CD14-positive monocyte (primary cell): ENCODE data around the gene ZNF598. TPM values are rescaled to one million over a fixed set of nuclear protein-coding genes. Genes with fewer than 3 reads are reported as not detected.

Experiments used
- DNase-seq, 3 donors: peaks; one replicate each; pipeline ENCODE4 v3.0.0-alpha.2; 2011 to 2022
- H2AFZ ChIP-seq: 2 replicates; pipeline ENCODE4 v1.6.0; 2012; ENCODE audit warnings: mild to moderate bottlenecking, low read depth, low read length, inconsistent platforms; ENCODE audit not compliant: insufficient read depth, poor library complexity, severe bottlenecking
- H3K27ac ChIP-seq, 2 donors: 1 replicate in 1 of 2; 2 replicates in 1 of 2; pipeline ENCODE4 v1.5.1; 2012 to 2013; ENCODE audit warnings: low read length in 2 of 2, control low read depth in 1 of 2, inconsistent platforms in 1 of 2, low read depth in 1 of 2, mild to moderate bottlenecking in 1 of 2
- H3K27me3 ChIP-seq, 2 donors: one replicate each; pipeline versions ENCODE4 v1.6.0 to v1.6.1; 2011 to 2013; ENCODE audit warnings: low read length in 2 of 2; ENCODE audit not compliant: control insufficient read depth in 2 of 2, insufficient read depth in 2 of 2
- H3K36me3 ChIP-seq, 2 donors: replicated peaks in 1 of 2; 1 replicate in 1 of 2; 2 replicates in 1 of 2; pipeline versions ENCODE4 v1.5.1 to v1.6.1; 2012 to 2013; ENCODE audit warnings: low read length in 2 of 2, control low read depth in 1 of 2, inconsistent platforms in 1 of 2, mild to moderate bottlenecking in 1 of 2; ENCODE audit not compliant: insufficient read depth in 2 of 2, control insufficient read depth in 1 of 2
- H3K4me1 ChIP-seq, 2 donors: 1 replicate in 1 of 2; 2 replicates in 1 of 2; pipeline versions ENCODE4 v1.5.1 to v1.6.1; 2012 to 2013; ENCODE audit warnings: low read length in 2 of 2, control low read depth in 1 of 2, inconsistent platforms in 1 of 2, mild to moderate bottlenecking in 1 of 2, moderate library complexity in 1 of 2; ENCODE audit not compliant: insufficient read depth in 2 of 2, control insufficient read depth in 1 of 2
- H3K4me2 ChIP-seq: replicated peaks from 2 replicates; pipeline ENCODE3; 2012; ENCODE audit warnings: low read length, moderate library complexity, mild to moderate bottlenecking; ENCODE audit not compliant: poor library complexity, severe bottlenecking; ENCODE audit errors: extremely low read depth
- H3K4me3 ChIP-seq, 3 experiments: fragments of 200-600 bp in 1 of 3; sonication (generic) in 1 of 3; replicated peaks in 1 of 3; 1 replicate in 2 of 3; 2 replicates in 1 of 3; pipeline ENCODE4 v1.5.1; 2011 to 2013; ENCODE audit warnings: low read length in 3 of 3, mild to moderate bottlenecking in 3 of 3, control low read depth in 2 of 3, low read depth in 2 of 3, inconsistent platforms in 1 of 3, moderate library complexity in 1 of 3
- H3K79me2 ChIP-seq: 2 replicates; pipeline ENCODE4 v1.6.0; 2012; ENCODE audit warnings: mild to moderate bottlenecking, control low read depth, inconsistent platforms, low read length, moderate library complexity; ENCODE audit not compliant: insufficient read depth
- H3K9ac ChIP-seq: 2 replicates; pipeline ENCODE4 v1.6.0; 2017; ENCODE audit warnings: low read length, mild to moderate bottlenecking; ENCODE audit not compliant: insufficient read depth, poor library complexity, severe bottlenecking
- H3K9me3 ChIP-seq, 2 donors: replicated peaks in 1 of 2; 1 replicate in 1 of 2; 2 replicates in 1 of 2; pipeline versions ENCODE4 v1.5.1 to v1.6.1; 2012 to 2013; ENCODE audit warnings: low read length in 2 of 2, control low read depth in 1 of 2; ENCODE audit not compliant: control insufficient read depth in 1 of 2, insufficient read depth in 1 of 2
- H4K20me1 ChIP-seq: 2 replicates; pipeline ENCODE4 v1.6.0; 2012; ENCODE audit warnings: mild to moderate bottlenecking, low read length, control low read depth, moderate library complexity; ENCODE audit not compliant: insufficient read depth
- H3K27ac Mint-ChIP-seq, 7 donors: one replicate each; pipeline ENCODE4 v1.8.0; 2020; ENCODE audit warnings: mild to moderate bottlenecking in 7 of 7, mixed read lengths in 7 of 7, moderate library complexity in 6 of 7, inconsistent platforms in 2 of 7
- H3K27me3 Mint-ChIP-seq, 3 donors: one replicate each; pipeline ENCODE4 v1.8.0; 2021 to 2022; ENCODE audit warnings: low read depth in 3 of 3, mild to moderate bottlenecking in 3 of 3, mixed read lengths in 3 of 3, moderate library complexity in 3 of 3, inconsistent platforms in 1 of 3
- H3K36me3 Mint-ChIP-seq, 2 donors: one replicate each; pipeline ENCODE4 v1.8.0; 2020; ENCODE audit warnings: mixed read lengths in 2 of 2, inconsistent platforms in 1 of 2, mild to moderate bottlenecking in 1 of 2
- H3K4me1 Mint-ChIP-seq: one replicate; pipeline ENCODE4 v1.8.0; 2020; ENCODE audit warnings: mild to moderate bottlenecking, mixed read lengths
- H3K4me3 Mint-ChIP-seq, 2 donors: one replicate each; pipeline ENCODE4 v1.8.0; 2020; ENCODE audit warnings: mild to moderate bottlenecking in 2 of 2, mixed read lengths in 2 of 2, moderate library complexity in 1 of 2
- H3K9me3 Mint-ChIP-seq, 7 donors: one replicate each; pipeline ENCODE4 v1.8.0; 2020 to 2022; ENCODE audit warnings: mixed read lengths in 7 of 7, mild to moderate bottlenecking in 6 of 7, moderate library complexity in 6 of 7, inconsistent platforms in 2 of 7
- CTCF ChIP-seq: fragments of 200-600 bp; IDR thresholded peaks from one replicate; pipeline ENCODE4 v1.8.0; 2022; ENCODE audit warnings: antibody characterized with exemption, mild to moderate bottlenecking
- WGBS: methylation state at CpG from one replicate; pipeline ENCODE4 v1.1.5; 2013; ENCODE audit warnings: missing lambda C conversion rate; ENCODE audit not compliant: insufficient coverage; 5-methylcytosine and 5-hydroxymethylcytosine counted together
- intact Hi-C, 2 donors: fragments of 100-400 bp; cut with micrococcal nuclease; formaldehyde crosslinking; loops; one replicate each; pipeline versions ENCODE4 v1.15.0 to v1.15.1; 2023
- polyA plus RNA-seq, 3 donors: library from polyadenylated mRNA; depleted of rRNA in 1 of 3; unstranded in 2 of 3; stranded (reverse) in 1 of 3; fragments of 300-500 nt in 2 of 3; fragments of >200 nt in 1 of 3; fragmentation: Illumina TruSeq in 2 of 3; gene quantifications; 1 replicate in 2 of 3; 2 replicates in 1 of 3; pipeline ENCODE4 v1.2.3, GENCODE V29; 2012 to 2021

Gene ZNF598
- polyA plus RNA-seq, 3 donors, result 1.4 to 42.1 (median 1.5) TPM

- Mint-ChIP-seq H3K27ac (no peak overlapping the region), H3K9me3 (peaks cover 0 to 7% (median 2%) of the 10 kb centered on the region in 7 donors), H3K36me3 (peaks cover 3% of the 10 kb centered on the region in 2 donors), H3K4me1 (peaks cover 17% of the 10 kb centered on the region), H3K27me3 (peaks cover 30 to 67% (median 45%) of the 10 kb centered on the region in 3 donors), H3K4me3 (no peak overlapping the region)
- Histone ChIP-seq H3K4me1 (peaks cover 20 to 27% of the 10 kb centered on the region in 2 donors), H3K79me2 (no peaks in the 10 kb centered on the region), H3K27ac (no peak overlapping the region), H3K36me3 (no peaks in the 10 kb centered on the region), H3K27me3 (peaks cover 11 to 42% of the 10 kb centered on the region in 2 donors), H3K9me3 (peaks cover 0 to 9% of the 10 kb centered on the region in 2 donors), H3K4me3 (no peak overlapping the region), H2AFZ (no peak overlapping the region), H3K4me2 (no peak overlapping the region), H4K20me1 (no peaks in the 10 kb centered on the region), H3K9ac (no peak overlapping the region)
- intact Hi-C loops, result loop anchor here in 1 of 2 donors (5.0 kb wide), 1 partner anchor 118 kb away; the partner anchor contains the start of gene RAB26
- DNase-seq, result no peak
- WGBS, result 97% methylated on average over 22 of the region's 22 CpGs
- TF ChIP-seq CTCF, result no peak
These were observed 19.7 kb upstream of the ZNF598 start for GRCh38 chr16:2029350-2029749.

- intact Hi-C loops, result loop anchor here in 1 of 2 donors (5.0 kb wide), 1 partner anchor 119 kb away; the partner anchor contains the start of gene RAB26
- Histone ChIP-seq H3K36me3 (no peaks in the 10 kb centered on the region), H3K27ac (no peak overlapping the region), H3K27me3 (peaks cover 11 to 42% of the 10 kb centered on the region in 2 donors), H4K20me1 (no peaks in the 10 kb centered on the region), H3K4me2 (no peak overlapping the region), H3K9me3 (peaks cover 0 to 9% of the 10 kb centered on the region in 2 donors), H2AFZ (no peak overlapping the region), H3K4me1 (peaks cover 17 to 27% of the 10 kb centered on the region in 2 donors), H3K79me2 (no peaks in the 10 kb centered on the region), H3K4me3 (no peak overlapping the region), H3K9ac (no peak overlapping the region)
- H3K27ac Mint-ChIP-seq, result no peak overlapping the region
- peaks cover 19% of the 10 kb centered on the region for H3K4me1 Mint-ChIP-seq
- no peak for TF ChIP-seq CTCF
- H3K36me3 Mint-ChIP-seq, result peaks cover 3% of the 10 kb centered on the region in 2 donors
- 95% methylated on average over 17 of the region's 18 CpGs for WGBS
- H3K27me3 Mint-ChIP-seq, result peaks cover 30 to 66% (median 47%) of the 10 kb centered on the region in 3 donors
- peak overlapping the region in 1 of 2 donors; percentile 28 for H3K4me3 Mint-ChIP-seq
- H3K9me3 Mint-ChIP-seq, result peaks cover 0 to 7% (median 2%) of the 10 kb centered on the region in 7 donors
- no peak for DNase-seq
These were observed 19.1 kb upstream of the ZNF598 start for GRCh38 chr16:2028620-2029220.
